ENCODE results near the gene POU5F1. TPM values are rescaled to one million over a fixed set of nuclear protein-coding genes. Genes with fewer than 3 reads are reported as not detected.

POU5F1 gene
- total and polyA plus RNA-seq, 12 donors = 0.29 to 2.0 (median 0.39) TPM; not detected in 1

- TF ChIP-seq CTCF (IDR thresholded peaks at IDR 0.05) = no peak
- Histone ChIP-seq H3K36me3 (peaks cover 0 to 20% (median 0%) of the 10 kb centered on the region in 9 donors), H3K9me3 (no peaks in the 10 kb centered on the region), H3K27ac (no peak overlapping the region), H3K4me3 (no peak overlapping the region), H3K4me1 (peaks cover 3 to 36% (median 21%) of the 10 kb centered on the region in 9 donors), H3K27me3 (no peaks in the 10 kb centered on the region)
- intact Hi-C loops (cut with DNase I) = no loop called here
- DNase-seq (no peak), ATAC-seq (no peak)
- WGBS, 2 donors = 91% methylated on average over 19 of the region's 19 CpGs
These were observed 9.0 kb downstream of the POU5F1 start for GRCh38 chr6:31161216-31162126.

DNA sequence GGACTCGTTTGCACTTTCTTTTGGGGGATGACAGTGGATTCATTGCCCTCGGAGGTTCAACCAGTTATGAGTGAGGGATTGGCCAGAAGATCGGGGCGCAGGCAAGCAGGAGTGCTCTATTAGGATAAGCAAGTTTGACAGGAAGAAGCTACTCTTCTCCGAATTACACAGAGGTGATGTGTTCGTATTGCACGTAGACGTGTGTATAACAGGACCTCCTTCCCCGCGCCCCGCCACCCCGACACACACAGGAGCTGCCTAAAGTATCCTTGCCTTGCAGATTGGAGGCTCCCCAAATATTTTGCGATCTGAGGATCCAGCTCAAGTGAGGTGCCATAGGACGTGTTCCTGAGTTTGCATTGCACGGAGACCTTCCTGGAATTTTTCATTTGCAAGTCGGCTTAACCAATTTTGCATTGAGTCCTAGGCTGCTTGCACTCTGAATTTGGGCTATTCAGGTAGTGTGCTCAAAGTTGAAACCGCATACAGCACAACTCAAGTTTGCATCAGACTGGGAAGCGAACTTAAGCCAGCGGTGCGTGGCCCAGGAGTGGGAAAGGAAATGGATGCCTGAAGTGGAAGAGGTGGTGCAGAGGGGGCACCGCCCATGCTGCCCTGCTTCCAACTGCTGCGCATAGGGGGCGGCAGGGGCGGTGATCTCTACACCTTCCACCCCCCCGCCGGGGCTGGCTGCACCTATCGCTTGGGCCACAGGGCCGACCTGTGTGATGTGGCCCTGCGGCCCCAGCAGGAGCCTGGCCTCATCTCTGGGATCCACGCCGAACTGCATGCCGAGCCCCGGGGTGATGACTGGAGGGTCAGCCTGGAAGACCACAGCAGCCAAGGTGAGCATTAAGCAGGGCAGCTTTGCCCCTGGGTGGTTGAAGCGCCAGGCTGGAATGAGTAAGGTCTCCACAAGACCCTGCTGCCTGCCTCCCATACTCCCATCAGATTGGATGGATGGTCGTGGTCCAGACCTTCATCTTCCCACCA is 11.3 kb downstream of the POU5F1 start:
- 12 to 21% methylated on average over 35 of the region's 35 CpGs for WGBS, 2 donors
- peak overlapping the region; percentile 12 to 99 (median 68) for H3K4me3 ChIP-seq
- peaks cover 3 to 36% (median 21%) of the 10 kb centered on the region in 9 donors for H3K4me1 ChIP-seq
- no peaks in the 10 kb centered on the region for H3K27me3 ChIP-seq
- ATAC-seq (no peak), DNase-seq (no peak)
- peaks cover 0 to 39% (median 0%) of the 10 kb centered on the region in 9 donors for H3K36me3 ChIP-seq
- H3K27ac ChIP-seq = peak overlapping the region in 6 of 10 donors; percentile 20 to 86 (median 54)
- intact Hi-C loops (cut with DNase I) = loop anchor here in 1 of 10 donors (5.0 kb wide), 1 partner anchor 33 kb away; no protein-coding TSS in a partner anchor
- TF ChIP-seq CTCF (IDR thresholded peaks at IDR 0.05) = no peak
- no peaks in the 10 kb centered on the region for H3K9me3 ChIP-seq

DNA sequence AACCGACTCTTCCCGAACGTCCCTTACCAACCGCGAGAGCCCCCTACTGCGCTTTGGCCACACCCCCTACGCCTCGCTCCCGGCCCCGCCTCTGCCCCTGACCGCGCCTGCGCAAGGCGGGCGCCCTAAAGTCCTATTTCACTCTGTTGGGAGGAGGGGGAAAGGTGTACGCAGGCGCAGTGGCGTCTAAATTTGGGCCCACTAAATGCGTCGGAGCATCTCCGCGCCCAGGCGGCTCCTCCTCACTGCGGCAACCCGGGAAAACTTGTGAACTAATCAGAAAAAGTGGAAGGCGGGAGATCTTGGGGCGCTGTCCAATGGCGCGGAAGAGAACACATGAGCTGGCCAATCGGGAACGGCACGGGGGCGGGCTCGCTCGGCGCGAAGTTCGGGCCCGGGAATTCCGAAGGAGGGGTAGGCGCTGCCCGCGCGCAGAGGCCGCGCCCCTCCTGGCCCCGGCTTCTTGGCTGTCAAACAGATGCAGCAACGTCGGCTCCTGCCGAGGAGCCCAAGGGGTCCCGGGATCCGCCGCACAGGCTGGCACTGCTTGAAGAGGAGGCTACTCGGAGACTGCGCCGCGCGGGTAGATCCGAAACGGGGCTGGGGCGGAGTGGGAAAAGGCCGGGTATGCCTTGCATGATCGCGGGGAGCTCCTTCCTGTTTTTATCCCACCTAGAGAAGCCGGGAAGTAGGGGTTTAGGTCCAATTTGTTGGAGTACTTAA is 12.2 kb downstream of the POU5F1 start, which contains the start of gene TCF19:
Gene TCF19 (plus strand): TSS at position 450 of the 723 bp plus-strand sequence. CDS start 881 bp downstream, outside the sequence.
- H3K4me3 ChIP-seq = peak within 1 kb of the TSS; percentile 32 to 99 (median 68)
- H3K4me1 ChIP-seq = peaks cover 3 to 32% (median 21%) of the 10 kb centered on the region in 9 donors
- peak within 1 kb of the TSS in 9 of 10 donors; percentile 27 to 86 (median 74) for H3K27ac ChIP-seq
- intact Hi-C loops (cut with DNase I) = loop anchor here in 1 of 10 donors (5.0 kb wide), 1 partner anchor 34 kb away; no protein-coding TSS in a partner anchor
- DNase-seq (peak; percentile 99), ATAC-seq (peak; percentile 96 to 98 (median 97))
- WGBS, 2 donors = 0 to 1% methylated on average over 65 of the region's 65 CpGs
- H3K27me3 ChIP-seq = no peaks in the 10 kb centered on the region
- no peak for TF ChIP-seq CTCF (IDR thresholded peaks at IDR 0.05)
- H3K36me3 ChIP-seq = peaks cover 0 to 48% (median 0%) of the 10 kb centered on the region in 9 donors
- no peaks in the 10 kb centered on the region for H3K9me3 ChIP-seq

Measured in heart right ventricle (tissue), 16 donors.